Choroid plexus epithelial cell (primary cell): ENCODE data around the gene TPCN2.

ENCODE experiments used
- DNase-seq: peaks from one replicate; pipeline ENCODE4 v3.0.0-alpha.2; 2010; ENCODE audit warnings: low read depth
- H3K4me3 ChIP-seq: 2 replicates; pipeline ENCODE4 v1.5.1; 2011; ENCODE audit warnings: low read depth, mild to moderate bottlenecking, control low read depth, low read length, moderate library complexity
- TF ChIP-seq, protein P1 (sequence below): conservative IDR thresholded peaks from 2 replicates; pipeline ENCODE4 v1.5.1; 2011; ENCODE audit warnings: low read depth, mild to moderate bottlenecking, control low read depth, inconsistent platforms, low read length, moderate library complexity

Gene TPCN2

DNA sequence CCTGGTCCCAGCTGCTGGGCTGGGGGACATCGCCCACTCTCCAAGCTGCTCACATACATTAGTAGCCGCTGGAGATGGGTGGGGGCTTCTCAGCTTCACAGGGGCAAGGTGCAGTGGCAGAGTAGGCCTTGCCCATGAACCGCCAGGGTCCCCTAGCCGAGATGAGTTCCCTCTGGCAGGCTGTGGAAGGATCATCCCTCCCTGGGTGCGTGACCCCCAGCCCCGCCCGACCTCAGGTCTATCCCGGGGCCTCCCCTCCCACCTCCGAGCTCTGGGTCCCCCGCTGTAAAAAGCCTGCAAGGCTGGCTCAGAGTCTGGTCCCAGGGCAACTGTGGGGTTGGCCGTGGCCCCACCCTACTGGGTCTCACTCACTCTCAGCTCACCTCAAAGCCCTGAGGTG, 15.3 kb upstream of the TPCN2 start:
- no peak for DNase-seq

GRCh38 chr11:69034123-69034867, 14.4 kb upstream of the TPCN2 start:
- no peak overlapping the region for H3K4me3 ChIP-seq
- TF ChIP-seq, protein P1, sequence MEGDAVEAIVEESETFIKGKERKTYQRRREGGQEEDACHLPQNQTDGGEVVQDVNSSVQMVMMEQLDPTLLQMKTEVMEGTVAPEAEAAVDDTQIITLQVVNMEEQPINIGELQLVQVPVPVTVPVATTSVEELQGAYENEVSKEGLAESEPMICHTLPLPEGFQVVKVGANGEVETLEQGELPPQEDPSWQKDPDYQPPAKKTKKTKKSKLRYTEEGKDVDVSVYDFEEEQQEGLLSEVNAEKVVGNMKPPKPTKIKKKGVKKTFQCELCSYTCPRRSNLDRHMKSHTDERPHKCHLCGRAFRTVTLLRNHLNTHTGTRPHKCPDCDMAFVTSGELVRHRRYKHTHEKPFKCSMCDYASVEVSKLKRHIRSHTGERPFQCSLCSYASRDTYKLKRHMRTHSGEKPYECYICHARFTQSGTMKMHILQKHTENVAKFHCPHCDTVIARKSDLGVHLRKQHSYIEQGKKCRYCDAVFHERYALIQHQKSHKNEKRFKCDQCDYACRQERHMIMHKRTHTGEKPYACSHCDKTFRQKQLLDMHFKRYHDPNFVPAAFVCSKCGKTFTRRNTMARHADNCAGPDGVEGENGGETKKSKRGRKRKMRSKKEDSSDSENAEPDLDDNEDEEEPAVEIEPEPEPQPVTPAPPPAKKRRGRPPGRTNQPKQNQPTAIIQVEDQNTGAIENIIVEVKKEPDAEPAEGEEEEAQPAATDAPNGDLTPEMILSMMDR, result no peak
- DNase-seq, result no peak

More for the DNA sequence above, 15.3 kb upstream of the TPCN2 start:
- TF ChIP-seq, protein P1, result no peak
- H3K4me3 ChIP-seq, result no peak overlapping the region

DNA sequence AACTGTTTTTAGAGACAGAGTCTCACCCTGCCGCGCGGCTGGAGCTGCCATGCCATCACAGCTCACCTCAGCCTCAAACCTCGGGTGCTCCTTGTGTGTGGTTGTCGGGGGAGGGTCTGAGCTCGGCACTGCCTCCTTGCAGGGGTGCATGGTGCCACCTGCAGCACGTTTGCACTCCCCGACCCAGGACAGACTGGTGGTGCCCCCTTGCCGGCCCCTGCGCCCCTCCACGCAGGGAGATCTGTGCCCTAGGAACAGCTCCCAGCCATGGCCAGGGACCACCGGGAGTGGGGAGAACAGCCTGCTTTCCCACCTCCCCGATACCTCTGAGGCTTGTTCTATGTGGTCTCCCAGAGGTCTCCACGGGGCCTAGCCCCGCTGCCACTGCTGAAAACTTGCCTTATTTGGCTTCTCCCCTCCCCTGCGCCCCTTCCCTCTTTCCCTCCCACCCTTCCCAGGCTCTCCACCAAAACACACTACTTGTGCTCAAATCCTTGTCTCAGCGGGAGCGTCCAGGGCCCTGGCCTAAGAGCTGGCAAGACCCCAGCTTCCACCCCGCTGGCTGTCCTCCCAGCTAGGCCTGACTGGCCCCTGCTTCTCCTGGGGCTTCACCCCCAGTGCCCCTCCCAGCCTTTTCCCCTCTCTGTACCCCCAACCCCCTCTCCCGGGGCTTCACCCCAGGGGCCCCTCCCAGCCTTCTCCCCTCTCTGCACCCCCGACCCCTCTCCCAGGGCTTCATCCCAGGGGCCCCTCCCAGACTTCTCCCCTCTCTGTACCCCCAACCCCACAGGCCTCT, 13.4 kb upstream of the TPCN2 start:
- H3K4me3 ChIP-seq, result no peak overlapping the region
- TF ChIP-seq, protein P1, result no peak
- no peak for DNase-seq

GRCh38 chr11:69035946-69036340, 12.8 kb upstream of the TPCN2 start:
- no peak for DNase-seq
- TF ChIP-seq, protein P1, result no peak
- H3K4me3 ChIP-seq, result no peak overlapping the region

- no peak for DNase-seq
- TF ChIP-seq, protein P1, result no peak
- H3K4me3 ChIP-seq, result no peak overlapping the region
Observed at GRCh38 chr11:69037074-69037473, 11.7 kb upstream of the TPCN2 start.

DNA sequence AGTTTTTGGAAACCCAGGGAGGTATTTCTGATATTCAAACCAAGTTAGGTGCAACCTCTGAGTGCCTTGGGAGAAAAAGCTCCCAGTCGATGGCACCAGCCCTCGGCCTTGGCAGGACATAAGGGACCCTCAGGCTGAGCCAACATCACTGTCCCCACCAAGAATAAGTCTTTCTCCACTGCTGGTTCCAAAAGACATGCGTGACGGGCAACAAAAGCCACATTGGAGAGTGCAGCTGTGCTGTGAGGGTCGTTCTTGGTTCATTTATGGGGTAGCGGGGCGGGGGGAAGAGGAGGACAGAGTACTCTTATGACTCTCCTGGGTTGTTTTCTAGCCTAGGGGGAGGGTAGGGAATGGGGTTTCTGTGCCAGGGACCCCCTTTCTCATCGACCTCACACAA, 11.2 kb upstream of the TPCN2 start:
- TF ChIP-seq, protein P1, result no peak
- no peak for DNase-seq
- no peak overlapping the region for H3K4me3 ChIP-seq
